Measurements from ENCODE around the gene SEPTIN6. TPM values are rescaled to one million over a fixed set of nuclear protein-coding genes. Genes with fewer than 3 reads are reported as not detected.

SEPTIN6 gene
- polyA plus RNA-seq, 1 donor: 32.1 TPM

- no peak for DNase-seq (ENCODE audit: low read depth)
Observed at GRCh38 chrX:119648421-119648775, 44.6 kb downstream of the SEPTIN6 start.

- no peak for DNase-seq (ENCODE audit: low read depth)
Observed at GRCh38 chrX:119647552-119648420, 45.2 kb downstream of the SEPTIN6 start.

GRCh38 chrX:119647089-119647488 is 45.9 kb downstream of the SEPTIN6 start:
- DNase-seq (ENCODE audit: low read depth): no peak

- no peak for DNase-seq (ENCODE audit: low read depth)
Observed at GRCh38 chrX:119646515-119646914, 46.5 kb downstream of the SEPTIN6 start.

- DNase-seq (ENCODE audit: low read depth): no peak
Observed at GRCh38 chrX:119643696-119644095, 49.3 kb downstream of the SEPTIN6 start.

Other genes starting within 250 kb of the SEPTIN6 start
- 154 TPM for gene SLC25A5, start 224.7 kb downstream of the SEPTIN6 start, polyA plus RNA-seq (ENCODE audit: insufficient read length)
- 18.1 TPM for gene STEEP1, start 127.8 kb downstream of the SEPTIN6 start, polyA plus RNA-seq (ENCODE audit: insufficient read length)
- gene UBE2A, start 118.6 kb downstream of the SEPTIN6 start, polyA plus RNA-seq (ENCODE audit: insufficient read length): 60.1 TPM
- gene NKRF, start 86.7 kb downstream of the SEPTIN6 start, polyA plus RNA-seq (ENCODE audit: insufficient read length): 7.1 TPM
- 0.47 TPM for gene SOWAHD, start 65.4 kb upstream of the SEPTIN6 start, polyA plus RNA-seq (ENCODE audit: insufficient read length)
- gene RPL39, start 98.5 kb upstream of the SEPTIN6 start, polyA plus RNA-seq (ENCODE audit: insufficient read length): 3,298 TPM
- 13.5 TPM for gene UPF3B, start 159.8 kb upstream of the SEPTIN6 start, polyA plus RNA-seq (ENCODE audit: insufficient read length)
- gene RNF113A, start 178.6 kb upstream of the SEPTIN6 start, polyA plus RNA-seq (ENCODE audit: insufficient read length): 9.0 TPM
- 92.8 TPM for gene NDUFA1, start 178.7 kb upstream of the SEPTIN6 start, polyA plus RNA-seq (ENCODE audit: insufficient read length)
- not detected for gene AKAP14, start 202.7 kb upstream of the SEPTIN6 start, polyA plus RNA-seq (ENCODE audit: insufficient read length)

Measured in forelimb muscle (tissue), 1 donor.